GM12878 (cell line): ENCODE data around the gene POU2F1.

Experiments
- CEBPB ChIP-seq, 2 experiments: fragments of 150-350 bp in 1 of 2; IDR thresholded peaks; 2 replicates each; pipeline ENCODE4 v1.6.1; 2012 to 2014; ENCODE audit warnings: low read depth in 2 of 2, low read length in 2 of 2, borderline replicate concordance in 1 of 2, inconsistent platforms in 1 of 2
- EP300 ChIP-seq, 2 experiments: fragments of 150-350 bp in 1 of 2; IDR thresholded peaks; 2 replicates each; pipeline ENCODE4 v1.6.1; 2011 to 2012; ENCODE audit warnings: low read depth in 2 of 2, low read length in 2 of 2, borderline replicate concordance in 1 of 2, improper control_type of control experiment in 1 of 2, inconsistent platforms in 1 of 2; ENCODE audit not compliant: control insufficient read depth in 1 of 2
- POLR2A ChIP-seq: IDR thresholded peaks from 2 replicates; pipeline ENCODE4 v1.6.1; 2011; ENCODE audit warnings: low read depth, mild to moderate bottlenecking, low read length
- POLR2AphosphoS5 ChIP-seq: IDR thresholded peaks from 2 replicates; pipeline ENCODE4 v1.6.1; 2011; ENCODE audit warnings: mild to moderate bottlenecking, low read length, inconsistent platforms
- SMC3 ChIP-seq: IDR thresholded peaks from 2 replicates; pipeline ENCODE4 v1.6.1; 2011; ENCODE audit warnings: low read length, improper control_type of control experiment, borderline replicate concordance
- USF2 ChIP-seq: IDR thresholded peaks from 2 replicates; pipeline ENCODE4 v1.6.1; 2011; ENCODE audit warnings: low read depth, low read length, improper control_type of control experiment, borderline replicate concordance
- ZNF24 ChIP-seq: fragments of 450-650 bp; IDR thresholded peaks from 2 replicates; pipeline ENCODE4 v1.6.1; 2017; ENCODE audit warnings: antibody characterized with exemption, mild to moderate bottlenecking
- TF ChIP-seq, protein P1 (sequence below), 3 experiments: IDR thresholded peaks in 2 of 3; conservative IDR thresholded peaks in 1 of 3; 2 replicates each; pipeline ENCODE4 v1.5.1; 2011; ENCODE audit warnings: low read depth in 3 of 3, low read length in 3 of 3, mild to moderate bottlenecking in 3 of 3, control low read depth in 2 of 3, moderate library complexity in 2 of 3, inconsistent platforms in 1 of 3, mixed read lengths in 1 of 3; ENCODE audit not compliant: control insufficient read depth in 2 of 3, insufficient read depth in 1 of 3; ENCODE audit errors: extremely low read depth in 1 of 3
- TF ChIP-seq, protein P2 (sequence below): fragments of 450-650 bp; IDR thresholded peaks from 2 replicates; pipeline ENCODE4 v1.6.1; 2017; ENCODE audit warnings: low read depth, mild to moderate bottlenecking, moderate library complexity

DNA sequence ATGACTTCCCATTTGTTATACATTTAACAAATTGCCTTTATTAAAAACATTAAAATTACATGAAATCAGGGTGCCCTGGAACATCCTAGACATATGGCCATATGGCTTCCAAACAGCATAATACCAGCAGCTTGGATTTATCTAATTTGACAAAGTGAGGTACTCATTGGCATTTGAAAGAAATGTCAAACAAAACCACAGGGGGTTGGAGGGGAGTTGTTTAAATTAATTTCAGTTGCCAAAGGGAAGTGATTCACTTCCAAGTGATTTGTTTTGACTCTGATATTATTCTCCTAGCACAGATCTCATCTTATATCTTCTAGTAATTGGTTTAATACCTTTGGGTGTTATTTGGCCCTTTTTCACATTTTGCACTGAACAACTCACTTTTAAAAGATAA is 24.5 kb upstream of the POU2F1 start:
- no peak for TF ChIP-seq POLR2AphosphoS5
- TF ChIP-seq, protein P1, sequence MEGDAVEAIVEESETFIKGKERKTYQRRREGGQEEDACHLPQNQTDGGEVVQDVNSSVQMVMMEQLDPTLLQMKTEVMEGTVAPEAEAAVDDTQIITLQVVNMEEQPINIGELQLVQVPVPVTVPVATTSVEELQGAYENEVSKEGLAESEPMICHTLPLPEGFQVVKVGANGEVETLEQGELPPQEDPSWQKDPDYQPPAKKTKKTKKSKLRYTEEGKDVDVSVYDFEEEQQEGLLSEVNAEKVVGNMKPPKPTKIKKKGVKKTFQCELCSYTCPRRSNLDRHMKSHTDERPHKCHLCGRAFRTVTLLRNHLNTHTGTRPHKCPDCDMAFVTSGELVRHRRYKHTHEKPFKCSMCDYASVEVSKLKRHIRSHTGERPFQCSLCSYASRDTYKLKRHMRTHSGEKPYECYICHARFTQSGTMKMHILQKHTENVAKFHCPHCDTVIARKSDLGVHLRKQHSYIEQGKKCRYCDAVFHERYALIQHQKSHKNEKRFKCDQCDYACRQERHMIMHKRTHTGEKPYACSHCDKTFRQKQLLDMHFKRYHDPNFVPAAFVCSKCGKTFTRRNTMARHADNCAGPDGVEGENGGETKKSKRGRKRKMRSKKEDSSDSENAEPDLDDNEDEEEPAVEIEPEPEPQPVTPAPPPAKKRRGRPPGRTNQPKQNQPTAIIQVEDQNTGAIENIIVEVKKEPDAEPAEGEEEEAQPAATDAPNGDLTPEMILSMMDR (IDR thresholded peaks at IDR 0.05 in 2 of 3, conservative IDR thresholded peaks at IDR 0.05 in 1 of 3; ENCODE audit: control insufficient read depth in 2 of 3, extremely low read depth in 1 of 3, insufficient read depth in 1 of 3, low read depth in 3 of 3, low read length in 3 of 3), result no peak
- no peak for TF ChIP-seq ZNF24
- TF ChIP-seq EP300 (IDR thresholded peaks at IDR 0.05; ENCODE audit: borderline replicate concordance in 1 of 2, control insufficient read depth in 1 of 2, low read depth in 2 of 2, low read length in 2 of 2), result no peak
- TF ChIP-seq POLR2A, result no peak
- TF ChIP-seq USF2, result no peak
- TF ChIP-seq, protein P2, sequence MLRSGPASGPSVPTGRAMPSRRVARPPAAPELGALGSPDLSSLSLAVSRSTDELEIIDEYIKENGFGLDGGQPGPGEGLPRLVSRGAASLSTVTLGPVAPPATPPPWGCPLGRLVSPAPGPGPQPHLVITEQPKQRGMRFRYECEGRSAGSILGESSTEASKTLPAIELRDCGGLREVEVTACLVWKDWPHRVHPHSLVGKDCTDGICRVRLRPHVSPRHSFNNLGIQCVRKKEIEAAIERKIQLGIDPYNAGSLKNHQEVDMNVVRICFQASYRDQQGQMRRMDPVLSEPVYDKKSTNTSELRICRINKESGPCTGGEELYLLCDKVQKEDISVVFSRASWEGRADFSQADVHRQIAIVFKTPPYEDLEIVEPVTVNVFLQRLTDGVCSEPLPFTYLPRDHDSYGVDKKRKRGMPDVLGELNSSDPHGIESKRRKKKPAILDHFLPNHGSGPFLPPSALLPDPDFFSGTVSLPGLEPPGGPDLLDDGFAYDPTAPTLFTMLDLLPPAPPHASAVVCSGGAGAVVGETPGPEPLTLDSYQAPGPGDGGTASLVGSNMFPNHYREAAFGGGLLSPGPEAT, result no peak
- TF ChIP-seq CEBPB (IDR thresholded peaks at IDR 0.05; ENCODE audit: borderline replicate concordance in 1 of 2, low read depth in 2 of 2, low read length in 2 of 2), result no peak
- no peak for TF ChIP-seq SMC3
